ENCODE measurements around the gene OR2F1. TPM values are rescaled to one million over a fixed set of nuclear protein-coding genes. Genes with fewer than 3 reads are reported as not detected.
A peak's percentile ranks its signal among the peaks of the same experiment; 100 is the strongest.

OR2F1 gene
- total RNA-seq, 1 donor from 2014 or later: not detected

DNA sequence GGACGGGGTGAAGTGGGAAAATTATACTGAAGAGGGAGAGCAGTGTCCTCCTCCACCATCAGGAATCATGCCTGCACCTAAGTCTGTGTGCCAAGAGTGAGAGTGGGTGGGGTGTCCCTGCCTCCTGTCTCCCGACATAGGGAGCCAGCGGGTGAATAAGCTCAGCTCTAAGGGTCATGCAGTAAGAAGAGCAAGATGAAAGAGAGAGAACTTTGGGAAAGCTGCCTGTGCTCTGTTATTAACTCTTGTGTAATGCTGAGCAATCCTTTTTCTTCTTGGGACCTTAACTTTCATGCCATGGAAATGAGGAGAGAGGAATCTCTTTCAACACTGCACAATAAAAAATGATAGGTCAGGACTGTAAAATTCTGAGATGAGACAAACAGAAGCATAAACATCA is 44.8 kb upstream of the OR2F1 start:
- Mint-ChIP-seq H3K27me3 (ENCODE audit: low read depth) (peaks cover 3% of the 10 kb centered on the region), H3K9me3 (ENCODE audit: low read depth) (no peaks in the 10 kb centered on the region), H3K27ac (ENCODE audit: unreplicated experiment) (no peak overlapping the region), H3K4me1 (ENCODE audit: low read depth) (peaks cover 14% of the 10 kb centered on the region), H3K4me3 (ENCODE audit: unreplicated experiment) (no peak overlapping the region), H3K36me3 (ENCODE audit: low read depth) (no peaks in the 10 kb centered on the region)
- no peak for DNase-seq (ENCODE audit: low spot score)
- TF ChIP-seq, protein P1, sequence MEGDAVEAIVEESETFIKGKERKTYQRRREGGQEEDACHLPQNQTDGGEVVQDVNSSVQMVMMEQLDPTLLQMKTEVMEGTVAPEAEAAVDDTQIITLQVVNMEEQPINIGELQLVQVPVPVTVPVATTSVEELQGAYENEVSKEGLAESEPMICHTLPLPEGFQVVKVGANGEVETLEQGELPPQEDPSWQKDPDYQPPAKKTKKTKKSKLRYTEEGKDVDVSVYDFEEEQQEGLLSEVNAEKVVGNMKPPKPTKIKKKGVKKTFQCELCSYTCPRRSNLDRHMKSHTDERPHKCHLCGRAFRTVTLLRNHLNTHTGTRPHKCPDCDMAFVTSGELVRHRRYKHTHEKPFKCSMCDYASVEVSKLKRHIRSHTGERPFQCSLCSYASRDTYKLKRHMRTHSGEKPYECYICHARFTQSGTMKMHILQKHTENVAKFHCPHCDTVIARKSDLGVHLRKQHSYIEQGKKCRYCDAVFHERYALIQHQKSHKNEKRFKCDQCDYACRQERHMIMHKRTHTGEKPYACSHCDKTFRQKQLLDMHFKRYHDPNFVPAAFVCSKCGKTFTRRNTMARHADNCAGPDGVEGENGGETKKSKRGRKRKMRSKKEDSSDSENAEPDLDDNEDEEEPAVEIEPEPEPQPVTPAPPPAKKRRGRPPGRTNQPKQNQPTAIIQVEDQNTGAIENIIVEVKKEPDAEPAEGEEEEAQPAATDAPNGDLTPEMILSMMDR (IDR thresholded peaks at IDR 0.05): no peak

DNA sequence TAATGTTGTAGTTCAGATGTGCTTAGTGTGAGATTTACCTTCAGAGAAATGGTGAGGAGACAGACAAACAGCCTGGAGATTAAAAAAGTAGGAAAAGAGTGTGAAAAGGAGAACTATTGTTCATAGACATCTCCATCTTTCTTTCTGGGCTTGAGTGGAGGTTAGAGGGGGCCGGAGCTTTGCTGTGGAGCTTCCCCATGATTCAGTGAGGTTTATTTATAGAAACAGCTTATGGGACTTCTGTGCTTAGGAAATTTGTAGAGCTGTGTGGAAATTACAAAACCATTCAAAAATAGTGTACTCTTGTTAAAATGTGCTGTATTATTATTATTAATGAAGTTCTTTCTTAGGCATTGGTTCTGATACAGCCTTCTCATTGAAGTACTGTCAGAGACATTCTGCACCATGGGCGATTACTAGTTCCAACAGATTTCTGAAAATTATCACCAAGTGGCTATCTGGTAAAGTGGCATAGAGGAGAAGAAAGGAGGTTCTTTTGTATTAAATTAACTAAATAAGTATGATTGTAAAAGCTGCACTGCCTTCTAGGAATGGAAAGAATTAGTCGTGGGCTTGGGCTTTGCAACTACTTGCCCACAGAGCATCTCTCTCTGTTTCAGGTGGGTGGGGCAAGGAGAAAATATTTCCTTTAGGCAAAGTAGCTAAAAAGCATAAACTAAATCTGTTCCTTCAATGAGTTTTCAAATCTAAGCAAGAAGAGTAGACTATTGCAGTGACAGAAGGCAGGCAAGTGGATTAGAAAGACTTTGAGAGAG is 44.0 kb upstream of the OR2F1 start:
- TF ChIP-seq, protein P1 (IDR thresholded peaks at IDR 0.05): no peak
- Mint-ChIP-seq H3K27me3 (ENCODE audit: low read depth) (peaks cover 3% of the 10 kb centered on the region), H3K36me3 (ENCODE audit: low read depth) (no peaks in the 10 kb centered on the region), H3K9me3 (ENCODE audit: low read depth) (no peaks in the 10 kb centered on the region), H3K27ac (ENCODE audit: unreplicated experiment) (no peak overlapping the region), H3K4me3 (ENCODE audit: unreplicated experiment) (no peak overlapping the region), H3K4me1 (ENCODE audit: low read depth) (peaks cover 10% of the 10 kb centered on the region)
- DNase-seq (ENCODE audit: low spot score): no peak

DNA sequence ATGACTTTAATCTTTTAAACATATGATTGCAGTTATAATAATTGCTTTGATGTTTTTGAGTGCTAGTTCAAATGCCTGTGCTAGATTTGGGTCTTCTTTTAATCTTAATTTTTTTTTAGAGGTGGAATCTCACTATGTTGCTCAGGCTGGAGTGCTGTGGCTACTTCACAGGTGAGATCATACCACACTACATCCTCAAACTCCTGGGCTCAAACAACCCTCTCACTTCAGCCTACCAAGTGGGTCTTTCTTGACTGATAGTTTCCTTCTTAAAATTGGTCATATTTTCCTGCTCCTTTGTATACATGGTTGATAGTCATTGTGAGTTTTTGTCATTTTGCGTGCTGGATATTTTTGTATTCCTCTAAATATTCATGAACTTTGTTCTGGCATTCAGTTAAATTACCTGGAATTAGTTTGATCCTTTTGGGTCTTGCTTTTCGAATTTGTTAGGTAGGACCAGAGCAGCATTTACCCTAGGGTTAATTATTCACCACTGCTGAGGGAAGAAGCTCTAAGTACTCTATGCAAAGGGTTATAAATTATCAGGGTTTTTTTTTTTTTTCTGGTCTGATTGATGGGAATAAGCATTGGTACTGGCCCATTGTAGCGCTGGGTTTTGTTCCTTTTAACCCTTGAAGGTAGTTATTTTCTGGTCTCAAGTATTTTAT is 40.6 kb upstream of the OR2F1 start:
- peaks cover 10% of the 10 kb centered on the region for H3K4me1 Mint-ChIP-seq (ENCODE audit: low read depth)
- peaks cover 7% of the 10 kb centered on the region for H3K27me3 Mint-ChIP-seq (ENCODE audit: low read depth)
- DNase-seq (ENCODE audit: low spot score): no peak
- H3K9me3 Mint-ChIP-seq (ENCODE audit: low read depth): peaks cover 9% of the 10 kb centered on the region
- no peak overlapping the region for H3K27ac Mint-ChIP-seq (ENCODE audit: unreplicated experiment)
- peaks cover 2% of the 10 kb centered on the region for H3K36me3 Mint-ChIP-seq (ENCODE audit: low read depth)
- no peak overlapping the region for H3K4me3 Mint-ChIP-seq (ENCODE audit: unreplicated experiment)
- TF ChIP-seq, protein P1 (IDR thresholded peaks at IDR 0.05): no peak

DNA sequence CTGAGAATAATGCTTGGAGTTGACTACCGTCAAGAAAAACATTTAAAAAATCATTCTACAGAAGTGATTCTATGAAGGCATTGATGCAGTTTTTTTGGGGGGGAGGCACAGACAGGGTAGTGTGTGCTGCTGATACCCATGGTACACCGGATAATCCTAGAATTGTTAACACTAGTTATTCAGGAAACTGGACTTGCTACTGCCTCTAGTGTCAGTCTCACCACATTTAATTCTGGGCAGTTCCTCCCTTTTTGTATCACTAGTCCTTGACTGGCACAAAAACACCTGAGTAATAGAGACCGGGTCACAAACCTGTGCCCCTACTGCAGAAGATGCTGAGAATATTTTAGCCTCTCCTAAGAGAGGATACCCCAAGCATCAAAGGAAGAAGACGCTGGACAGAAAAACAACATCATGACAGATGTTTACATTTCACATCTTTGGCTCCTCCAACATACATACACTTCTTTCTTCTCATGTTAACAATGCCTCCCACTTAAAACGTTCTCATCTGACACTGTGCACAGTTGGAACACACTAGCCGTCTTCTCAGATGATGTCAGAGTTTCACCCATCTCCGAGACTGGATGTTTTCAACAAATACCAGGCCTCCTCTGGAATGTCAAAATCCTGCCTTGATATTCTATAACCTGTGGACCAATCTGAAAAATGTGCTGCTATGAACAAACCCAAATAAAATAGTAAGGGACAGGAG is 39.5 kb upstream of the OR2F1 start:
- H3K4me3 Mint-ChIP-seq (ENCODE audit: unreplicated experiment): no peak overlapping the region
- H3K27me3 Mint-ChIP-seq (ENCODE audit: low read depth): peaks cover 11% of the 10 kb centered on the region
- H3K4me1 Mint-ChIP-seq (ENCODE audit: low read depth): peaks cover 10% of the 10 kb centered on the region
- peaks cover 9% of the 10 kb centered on the region for H3K9me3 Mint-ChIP-seq (ENCODE audit: low read depth)
- H3K36me3 Mint-ChIP-seq (ENCODE audit: low read depth): peaks cover 2% of the 10 kb centered on the region
- no peak for DNase-seq (ENCODE audit: low spot score)
- TF ChIP-seq, protein P1 (IDR thresholded peaks at IDR 0.05): peak; percentile 41
- no peak overlapping the region for H3K27ac Mint-ChIP-seq (ENCODE audit: unreplicated experiment)

DNA sequence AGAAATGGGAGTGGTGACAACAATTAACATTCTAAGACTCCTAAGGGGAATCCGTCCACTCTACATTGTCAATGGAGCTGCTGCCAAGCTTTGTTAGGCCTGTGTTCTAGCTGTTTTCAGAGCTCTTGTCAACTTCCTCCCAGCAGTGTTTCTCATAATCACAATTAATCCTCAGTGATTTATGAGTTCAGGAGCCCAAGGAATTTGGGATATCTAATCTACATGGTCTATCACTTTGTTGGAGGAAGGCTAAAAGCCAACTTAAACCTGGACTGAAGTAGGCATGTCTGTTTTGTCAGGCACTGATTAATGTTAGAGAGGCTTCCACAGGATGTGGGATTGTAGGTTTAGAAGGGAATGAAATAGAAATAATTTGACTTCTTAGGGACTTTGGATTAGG is 29.8 kb upstream of the OR2F1 start:
- H3K27ac Mint-ChIP-seq (ENCODE audit: unreplicated experiment): no peak overlapping the region
- H3K4me3 Mint-ChIP-seq (ENCODE audit: unreplicated experiment): no peak overlapping the region
- H3K4me1 Mint-ChIP-seq (ENCODE audit: low read depth): peaks cover 5% of the 10 kb centered on the region
- no peaks in the 10 kb centered on the region for H3K36me3 Mint-ChIP-seq (ENCODE audit: low read depth)
- H3K9me3 Mint-ChIP-seq (ENCODE audit: low read depth): no peaks in the 10 kb centered on the region
- no peak for DNase-seq (ENCODE audit: low spot score)
- TF ChIP-seq, protein P1 (IDR thresholded peaks at IDR 0.05): no peak
- peaks cover 14% of the 10 kb centered on the region for H3K27me3 Mint-ChIP-seq (ENCODE audit: low read depth)

Measured in chondrocyte (in vitro differentiated cells).